DOHH2 (cell line): ENCODE data around the gene ANO9.

ENCODE experiments used
- H3F3A ChIP-seq: fragments of 200-600 bp; sonication (generic), shearing (Covaris generic); 2 replicates; pipeline ENCODE4 v1.6.0; 2016; ENCODE audit warnings: antibody characterized with exemption, mild to moderate bottlenecking; ENCODE audit not compliant: control insufficient read depth, insufficient read depth
- H3K27ac ChIP-seq: fragments of 200-600 bp; sonication (generic); 2 replicates; pipeline ENCODE4 v1.5.1; 2014; ENCODE audit warnings: low read depth, mild to moderate bottlenecking, low read length, moderate library complexity
- H3K27me3 ChIP-seq: fragments of 200-600 bp; sonication (generic); 2 replicates; pipeline ENCODE4 v1.6.1; 2014; ENCODE audit warnings: mild to moderate bottlenecking, low read length, mixed read lengths; ENCODE audit not compliant: control insufficient read depth
- H3K36me3 ChIP-seq: fragments of 200-600 bp; sonication (generic); 2 replicates; pipeline ENCODE4 v1.6.1; 2014; ENCODE audit warnings: mild to moderate bottlenecking, low read length, moderate library complexity, mixed read lengths; ENCODE audit not compliant: control insufficient read depth
- H3K4me1 ChIP-seq: fragments of 200-600 bp; sonication (generic); 2 replicates; pipeline ENCODE4 v1.6.1; 2014; ENCODE audit warnings: mild to moderate bottlenecking, low read length, mixed read lengths; ENCODE audit not compliant: control insufficient read depth
- H3K4me2 ChIP-seq: fragments of 200-600 bp; sonication (generic); 2 replicates; pipeline ENCODE4 v1.6.0; 2014; ENCODE audit warnings: mild to moderate bottlenecking, low read length, moderate library complexity
- H3K4me3 ChIP-seq: fragments of 200-600 bp; sonication (generic); 2 replicates; pipeline ENCODE4 v1.5.1; 2014; ENCODE audit warnings: mild to moderate bottlenecking, low read length, mixed read lengths
- H3K79me2 ChIP-seq: fragments of 200-600 bp; sonication (generic); 2 replicates; pipeline ENCODE4 v1.6.1; 2014; ENCODE audit warnings: mild to moderate bottlenecking, low read length, mixed read lengths; ENCODE audit not compliant: control insufficient read depth
- H3K9me2 ChIP-seq: fragments of 200-600 bp; sonication (generic); replicated peaks from 2 replicates; pipeline ENCODE4 v1.6.1; 2014; ENCODE audit warnings: mild to moderate bottlenecking, low read length, mixed read lengths; ENCODE audit not compliant: control insufficient read depth
- H3K9me3 ChIP-seq: fragments of 200-600 bp; sonication (generic); 2 replicates; pipeline ENCODE4 v1.6.1; 2014; ENCODE audit warnings: antibody characterized with exemption, low read length, mixed read lengths; ENCODE audit not compliant: control insufficient read depth, insufficient read depth
- H4K20me1 ChIP-seq: fragments of 200-600 bp; sonication (generic); 2 replicates; pipeline ENCODE4 v1.6.0; 2014; ENCODE audit warnings: low read depth, mild to moderate bottlenecking, antibody characterized with exemption, low read length, moderate library complexity; ENCODE audit not compliant: control insufficient read depth, insufficient read depth
- EZH2phosphoT487 ChIP-seq: fragments of 200-600 bp; sonication (generic); IDR thresholded peaks from 2 replicates; pipeline ENCODE4 v1.6.1; 2017; ENCODE audit warnings: borderline replicate concordance, mild to moderate bottlenecking, antibody characterized with exemption, low read length, moderate library complexity, mixed read lengths
- TF ChIP-seq, protein P1 (sequence below): fragments of 200-600 bp; sonication (generic); IDR thresholded peaks from one replicate; pipeline ENCODE4 v1.5.1; 2014; ENCODE audit warnings: antibody characterized with exemption, mild to moderate bottlenecking, low read depth, low read length; ENCODE audit not compliant: poor library complexity, severe bottlenecking

Gene ANO9

DNA sequence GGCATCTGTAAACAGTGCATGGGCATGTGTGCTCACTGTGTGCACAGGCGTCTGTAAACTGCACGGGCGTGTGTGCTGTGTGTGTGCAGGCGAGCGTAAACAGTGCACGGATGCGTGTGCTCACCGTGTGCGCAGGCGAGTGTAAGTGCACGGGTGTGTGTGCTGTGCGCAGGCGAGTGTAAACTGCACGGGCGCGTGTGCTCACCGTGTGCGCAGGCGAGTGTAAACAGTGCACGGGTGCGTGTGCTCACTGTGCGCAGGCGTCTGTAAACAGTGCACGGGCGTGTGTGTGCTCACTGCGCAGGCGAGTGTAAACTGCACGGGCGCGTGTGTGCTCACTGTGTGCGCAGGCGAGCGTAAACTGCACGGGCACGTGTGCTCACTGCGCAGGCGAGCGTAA lies 42.8 kb upstream of the ANO9 start:
- Histone ChIP-seq H3K9me2 (no peaks in the 10 kb centered on the region), H3K4me2 (no peak overlapping the region), H3K36me3 (no peaks in the 10 kb centered on the region), H3K4me1 (no peaks in the 10 kb centered on the region), H3K9me3 (no peaks in the 10 kb centered on the region), H3K27ac (no peak overlapping the region), H4K20me1 (no peaks in the 10 kb centered on the region), H3F3A (no peaks in the 10 kb centered on the region; the same call in 1 of the 2 replicates), H3K79me2 (no peaks in the 10 kb centered on the region; the same call in 1 of the 2 replicates), H3K4me3 (no peak overlapping the region), H3K27me3 (no peaks in the 10 kb centered on the region)
- TF ChIP-seq, protein P1, sequence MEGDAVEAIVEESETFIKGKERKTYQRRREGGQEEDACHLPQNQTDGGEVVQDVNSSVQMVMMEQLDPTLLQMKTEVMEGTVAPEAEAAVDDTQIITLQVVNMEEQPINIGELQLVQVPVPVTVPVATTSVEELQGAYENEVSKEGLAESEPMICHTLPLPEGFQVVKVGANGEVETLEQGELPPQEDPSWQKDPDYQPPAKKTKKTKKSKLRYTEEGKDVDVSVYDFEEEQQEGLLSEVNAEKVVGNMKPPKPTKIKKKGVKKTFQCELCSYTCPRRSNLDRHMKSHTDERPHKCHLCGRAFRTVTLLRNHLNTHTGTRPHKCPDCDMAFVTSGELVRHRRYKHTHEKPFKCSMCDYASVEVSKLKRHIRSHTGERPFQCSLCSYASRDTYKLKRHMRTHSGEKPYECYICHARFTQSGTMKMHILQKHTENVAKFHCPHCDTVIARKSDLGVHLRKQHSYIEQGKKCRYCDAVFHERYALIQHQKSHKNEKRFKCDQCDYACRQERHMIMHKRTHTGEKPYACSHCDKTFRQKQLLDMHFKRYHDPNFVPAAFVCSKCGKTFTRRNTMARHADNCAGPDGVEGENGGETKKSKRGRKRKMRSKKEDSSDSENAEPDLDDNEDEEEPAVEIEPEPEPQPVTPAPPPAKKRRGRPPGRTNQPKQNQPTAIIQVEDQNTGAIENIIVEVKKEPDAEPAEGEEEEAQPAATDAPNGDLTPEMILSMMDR: no peak
- no peak for TF ChIP-seq EZH2phosphoT487

DNA sequence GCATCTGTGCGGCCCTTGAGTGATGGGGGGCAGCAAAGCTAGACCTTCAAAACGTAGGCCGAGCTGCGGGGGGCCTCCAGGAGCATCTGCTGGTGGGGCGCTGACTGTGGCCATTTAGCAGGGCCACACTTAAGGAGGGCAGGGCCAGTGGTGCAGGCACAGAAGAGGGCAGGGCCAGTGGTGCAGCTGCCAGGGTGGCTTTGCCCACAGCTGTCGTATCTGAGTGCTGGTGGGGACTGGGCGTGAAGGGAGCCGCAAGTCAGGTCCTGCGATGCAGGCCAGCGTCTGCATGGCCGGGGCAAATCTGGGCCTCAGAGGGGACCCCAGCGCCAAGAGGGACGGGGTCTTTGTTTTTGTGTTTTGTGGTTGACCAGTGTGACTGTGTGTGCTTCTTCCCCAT lies 37.5 kb upstream of the ANO9 start:
- H3K79me2 ChIP-seq: peaks cover 4% of the 10 kb centered on the region; the same call in 1 of the 2 replicates

DNA sequence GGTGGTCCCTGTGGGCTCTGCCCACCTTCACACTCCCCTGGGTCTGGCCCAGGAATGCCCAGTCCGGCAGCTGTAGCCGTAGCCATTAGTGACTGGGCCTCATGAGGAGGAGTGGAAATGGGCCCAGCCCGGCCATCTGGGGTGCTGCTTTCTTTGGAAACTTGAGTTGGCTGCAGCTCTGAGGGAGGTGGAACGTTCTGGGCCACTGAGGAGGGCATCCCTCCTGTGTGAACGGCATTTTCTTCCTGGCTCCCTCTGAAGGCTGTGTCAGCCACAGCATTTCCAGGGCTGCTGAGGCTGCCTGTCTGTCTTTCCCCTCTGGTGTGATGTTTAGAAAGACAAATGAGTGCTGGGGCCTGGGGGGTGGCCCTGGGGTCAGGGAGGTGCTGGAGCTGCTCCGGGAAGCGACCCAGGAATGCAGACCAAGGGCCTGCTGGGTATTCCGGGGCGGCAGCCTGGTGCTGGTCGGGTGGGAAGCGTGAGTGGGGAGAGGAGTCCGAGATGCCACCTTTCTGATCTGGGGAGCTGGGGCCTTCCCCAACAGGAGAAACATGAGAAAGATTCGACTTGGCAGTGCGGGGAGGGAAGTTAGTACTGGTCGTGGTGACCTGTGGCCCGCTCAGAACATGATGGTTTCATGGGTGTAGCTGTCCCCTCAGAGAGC lies 35.4 kb upstream of the ANO9 start:
- H3K9me2 ChIP-seq: no peaks in the 10 kb centered on the region
- 0 out of 2 replicates have a peak, but pooled peaks cover 4% of the 10 kb centered on the region for H3K79me2 ChIP-seq
- H3F3A ChIP-seq: no peaks in the 10 kb centered on the region; the same call in 1 of the 2 replicates
- TF ChIP-seq, protein P1: no peak
- no peaks in the 10 kb centered on the region for H4K20me1 ChIP-seq
- H3K4me2 ChIP-seq: no peak overlapping the region
- no peaks in the 10 kb centered on the region for H3K4me1 ChIP-seq
- H3K9me3 ChIP-seq: no peaks in the 10 kb centered on the region
- H3K27ac ChIP-seq: no peak overlapping the region
- no peak overlapping the region for H3K4me3 ChIP-seq
- H3K27me3 ChIP-seq: no peaks in the 10 kb centered on the region
- H3K36me3 ChIP-seq: peaks cover 3% of the 10 kb centered on the region; the same call in 1 of the 2 replicates

More for the DNA sequence above, 37.5 kb upstream of the ANO9 start:
- no peaks in the 10 kb centered on the region; the same call in 1 of the 2 replicates for H3F3A ChIP-seq
- H3K4me1 ChIP-seq: no peaks in the 10 kb centered on the region
- H3K27ac ChIP-seq: no peak overlapping the region
- peaks cover 3% of the 10 kb centered on the region; the same call in 1 of the 2 replicates for H3K36me3 ChIP-seq
- TF ChIP-seq, protein P1: no peak
- TF ChIP-seq EZH2phosphoT487: no peak
- H3K27me3 ChIP-seq: no peaks in the 10 kb centered on the region
- H4K20me1 ChIP-seq: no peaks in the 10 kb centered on the region
- H3K9me2 ChIP-seq: no peaks in the 10 kb centered on the region
- H3K4me2 ChIP-seq: no peak overlapping the region
- no peaks in the 10 kb centered on the region for H3K9me3 ChIP-seq
- H3K4me3 ChIP-seq: no peak overlapping the region
